SK-N-SH (cell line): Measurements from ENCODE around the gene TMEM266.

Experiments used
- FOXM1 ChIP-seq: IDR thresholded peaks from 2 replicates; pipeline ENCODE4 v1.4.0; 2012; ENCODE audit warnings: low read depth, mild to moderate bottlenecking
- TAF1 ChIP-seq: IDR thresholded peaks from 2 replicates; pipeline ENCODE4 v1.6.1; 2012; ENCODE audit warnings: low read depth, mild to moderate bottlenecking, low read length, moderate library complexity, borderline replicate concordance

- TF ChIP-seq TAF1 (no peak), FOXM1 (no peak)
These were observed 2.3 kb upstream of the TMEM266 start for GRCh38 chr15:76057332-76058000.
